Glomerular visceral epithelial cell (primary cell): ENCODE results near the gene RPP21.
A peak's percentile ranks its signal among the peaks of the same experiment; 100 is the strongest.
"Not testable (repeated sequence)": the region's sequence is repeated elsewhere in the genome, so short reads cannot be mapped to it uniquely, and the experiment has no call there.

ENCODE experiments used
- DNase-seq: peaks from one replicate; pipeline ENCODE4 v3.0.0-alpha.2; 2016; ENCODE audit errors: extremely low spot score

The RPP21 gene

GRCh38 chr6:30329331-30329730, 15.6 kb upstream of the RPP21 start:
- DNase-seq, result no peak

- DNase-seq, result no peak
Observed at GRCh38 chr6:30331981-30332380, 13.0 kb upstream of the RPP21 start.

DNA sequence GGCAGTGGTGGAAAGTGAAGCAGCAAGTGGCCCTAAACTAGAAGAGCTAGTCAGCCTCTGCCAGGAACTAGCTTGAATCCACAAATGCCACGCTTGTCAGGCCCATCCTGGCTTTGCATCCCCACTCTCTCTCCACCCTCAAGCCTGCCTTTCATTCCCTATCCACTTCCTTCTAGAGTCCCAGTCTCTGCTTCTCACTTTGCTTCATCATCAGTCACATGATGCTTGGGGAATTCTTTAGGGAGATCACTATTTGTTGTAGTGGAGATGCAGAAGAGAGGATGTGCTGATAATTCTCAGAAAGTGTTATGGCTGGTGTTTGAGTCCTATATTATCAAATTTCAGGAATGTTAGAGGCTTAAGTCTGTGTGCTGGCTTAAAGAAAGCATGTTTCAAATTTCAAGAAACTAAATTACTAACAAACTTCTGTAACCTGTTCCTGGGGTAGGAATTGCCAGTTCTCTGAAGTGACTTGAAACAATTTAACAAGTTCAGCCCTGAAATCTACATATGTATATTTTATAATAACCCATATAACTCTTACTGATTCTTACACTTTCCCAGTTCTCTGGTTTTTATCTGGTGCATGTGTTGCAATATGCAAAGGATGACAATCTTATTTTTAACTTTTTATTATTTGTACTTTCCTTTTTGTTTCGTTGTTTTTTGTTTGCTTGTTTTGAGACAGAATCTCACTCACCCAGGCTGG, 10.7 kb upstream of the RPP21 start:
- no peak for DNase-seq

DNA sequence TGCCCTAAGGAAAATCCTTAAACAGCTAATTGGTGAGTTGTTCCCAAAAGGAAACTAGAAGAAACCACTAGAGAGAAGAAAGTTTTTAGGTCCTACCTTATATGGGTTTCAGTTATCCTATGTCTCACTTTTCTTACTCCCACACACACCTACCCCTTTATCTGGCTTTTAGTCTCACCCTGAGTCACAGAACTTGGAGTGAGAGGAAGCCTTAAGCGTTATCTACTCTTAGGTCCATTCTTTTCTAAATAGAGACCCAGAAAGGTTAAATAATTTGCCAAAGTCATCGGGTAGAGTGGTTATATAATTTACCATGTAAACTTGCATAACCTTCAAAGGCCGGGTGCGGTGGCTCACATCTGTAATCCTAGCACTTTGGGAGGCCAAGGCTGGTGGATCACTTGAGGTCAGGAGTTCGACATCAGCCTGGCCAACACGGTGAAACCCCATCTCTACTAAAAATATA, 4.3 kb upstream of the RPP21 start:
- no peak for DNase-seq

DNA sequence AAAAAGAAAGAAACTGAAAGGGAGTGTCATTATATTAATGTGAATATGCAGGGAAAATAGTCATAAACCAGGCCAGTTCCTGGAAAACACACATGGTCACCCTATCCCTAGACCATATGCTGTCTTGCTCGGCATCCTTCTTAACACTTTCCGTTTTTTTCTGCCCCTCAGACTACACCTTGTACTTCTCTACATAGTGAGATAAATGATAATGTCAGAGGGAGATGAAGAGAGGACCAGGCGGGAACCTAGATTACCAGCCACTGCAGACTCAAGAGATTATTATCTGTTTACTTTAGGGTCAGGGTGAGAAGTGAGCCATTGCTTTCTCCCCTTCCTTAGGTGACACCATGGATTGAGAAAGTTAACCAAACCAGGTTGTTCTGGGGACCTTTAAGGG, 3.7 kb upstream of the RPP21 start:
- no peak for DNase-seq

GRCh38 chr6:30341728-30342127, 3.2 kb upstream of the RPP21 start:
- DNase-seq, result no peak

GRCh38 chr6:30344191-30344867, 627 bp upstream of the RPP21 start:
- DNase-seq, result no peak

- no peak for DNase-seq
Observed at GRCh38 chr6:30345852-30346251, 896 bp downstream of the RPP21 start.

DNA sequence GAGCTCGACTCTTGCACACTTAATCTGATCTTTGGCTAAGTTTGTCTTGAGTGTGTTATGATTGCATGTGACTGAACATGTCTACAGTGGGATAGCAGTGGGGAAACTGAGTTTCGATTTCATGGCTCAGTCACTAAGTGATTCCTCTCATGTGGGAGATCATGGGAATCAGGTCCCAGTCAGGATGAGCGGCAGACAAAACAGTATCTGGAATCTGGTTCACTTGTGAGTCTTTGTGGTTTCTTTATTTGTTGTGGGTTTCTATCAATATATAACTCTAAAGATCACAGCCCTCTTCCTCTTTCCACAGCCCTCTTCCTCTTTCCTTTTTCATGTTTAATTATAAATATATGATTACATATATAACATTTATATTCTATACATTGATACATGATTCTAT, 4.0 kb downstream of the RPP21 start:
- DNase-seq, result no peak

DNA sequence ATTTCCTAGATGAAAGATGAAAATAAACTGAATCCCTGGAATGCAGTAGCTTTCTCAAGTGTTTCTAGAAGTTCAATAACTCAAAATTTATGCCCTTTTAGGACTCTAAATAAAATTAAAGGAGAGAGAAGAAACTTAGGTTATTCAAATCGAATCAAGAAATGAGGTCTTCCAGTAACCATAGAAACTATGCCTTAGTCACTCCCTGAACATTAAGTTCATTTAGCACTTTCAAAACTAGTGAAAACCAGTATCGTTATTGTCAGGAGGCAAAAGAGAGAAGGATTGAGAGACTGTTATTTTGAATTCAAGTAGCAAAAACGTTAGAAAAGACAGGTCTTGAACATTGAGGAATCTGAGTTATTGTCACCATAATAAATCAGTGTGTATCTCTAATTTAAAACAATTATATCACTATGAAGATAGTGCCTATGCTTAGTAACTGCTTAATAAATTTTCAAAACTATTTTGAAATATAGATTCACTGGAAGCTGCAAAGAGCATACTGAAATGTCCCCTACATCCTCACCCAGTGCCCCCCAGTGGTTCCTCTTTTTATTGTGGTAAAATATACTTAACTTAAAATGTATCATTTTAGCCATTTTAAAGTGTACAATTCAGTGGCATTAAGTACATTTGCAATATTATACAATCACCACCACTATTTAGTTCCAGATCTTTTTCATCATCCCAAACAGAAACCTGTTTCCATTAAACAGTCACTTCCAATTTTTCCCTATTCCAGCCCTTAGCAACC, 4.6 kb downstream of the RPP21 start:
- DNase-seq, result no peak

DNA sequence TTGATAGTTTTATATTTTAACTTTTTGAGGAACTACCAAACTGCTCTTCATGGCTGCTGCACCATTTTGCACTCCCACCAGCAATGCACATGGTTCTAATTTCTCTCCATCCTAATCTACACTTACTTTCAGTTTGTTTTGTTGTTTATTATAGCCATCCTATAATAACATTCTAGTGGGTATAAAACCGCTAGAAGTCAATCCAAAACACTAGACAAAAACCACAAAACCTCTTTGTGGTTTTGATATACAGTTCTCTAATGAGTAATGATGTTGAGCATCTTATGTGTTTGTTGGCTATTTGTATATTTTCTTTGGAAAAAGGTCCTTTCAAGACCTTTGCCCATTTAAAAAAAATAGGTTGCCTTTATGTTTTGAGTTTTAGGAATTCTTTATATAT, 5.6 kb downstream of the RPP21 start:
- no peak for DNase-seq

- no peak for DNase-seq
Observed at GRCh38 chr6:30352550-30352949, 7.6 kb downstream of the RPP21 start.

GRCh38 chr6:30355281-30355680, 10.3 kb downstream of the RPP21 start:
- DNase-seq, result no peak

DNA sequence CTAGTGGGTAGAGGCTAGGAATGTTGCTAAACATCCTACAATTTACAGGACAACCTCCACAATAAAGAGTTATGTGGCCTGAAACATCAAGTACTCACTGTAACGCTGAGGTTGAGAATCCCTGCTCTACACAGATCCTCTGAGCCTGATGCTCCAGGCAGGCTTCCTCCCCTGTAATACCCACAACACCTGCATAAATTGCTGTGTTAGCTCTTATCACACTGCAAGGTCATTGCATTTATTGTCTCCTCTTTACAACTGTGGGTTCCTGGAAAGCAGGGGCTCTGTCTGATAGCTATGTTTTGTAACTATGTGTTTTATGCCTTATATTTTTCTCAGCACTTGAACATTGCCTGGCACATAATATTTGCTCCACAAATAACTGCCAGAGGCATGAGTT, 11.6 kb downstream of the RPP21 start:
- no peak for DNase-seq

DNA sequence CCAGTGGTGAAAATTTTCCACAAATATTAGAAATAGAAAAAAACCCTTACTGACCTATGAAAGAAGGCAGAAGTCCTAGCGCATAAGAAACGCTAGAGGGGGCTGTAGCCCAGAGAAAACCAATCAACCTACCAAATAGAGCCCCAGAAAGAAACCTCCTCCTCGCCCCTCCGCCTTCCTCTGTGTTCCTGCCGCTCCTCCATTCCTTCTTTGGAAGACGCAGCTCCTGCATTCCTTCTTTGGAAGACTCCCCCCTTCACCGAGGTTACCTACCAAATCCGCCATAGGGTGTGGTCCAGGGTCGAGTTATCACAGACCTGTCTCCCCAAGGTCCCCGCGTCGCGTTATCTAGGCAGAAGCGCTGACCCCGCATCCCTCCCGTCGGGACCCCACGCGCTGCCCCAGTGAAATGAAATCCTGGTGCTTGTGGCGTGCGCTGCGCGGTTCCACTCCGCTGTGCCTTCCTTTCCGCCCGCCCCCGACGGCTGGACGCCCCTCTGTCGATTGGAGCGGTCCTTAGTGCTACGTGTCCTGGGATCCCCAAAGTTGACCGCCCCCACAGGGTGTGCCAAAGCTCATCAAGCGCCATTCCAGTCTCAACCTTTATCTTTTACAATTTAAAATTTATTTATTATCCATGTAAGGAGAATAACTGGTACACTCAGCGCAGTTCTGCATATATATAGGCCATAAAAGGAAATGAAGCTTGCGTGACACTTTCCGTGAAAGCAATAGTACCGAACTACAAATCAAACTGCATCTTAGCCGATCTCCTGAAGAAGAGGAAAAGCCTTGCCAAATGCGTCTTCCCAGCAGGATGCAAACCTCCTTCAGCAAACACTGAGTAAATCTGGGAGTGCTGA, 13.0 kb downstream of the RPP21 start:
- peak; percentile 66 for DNase-seq

DNA sequence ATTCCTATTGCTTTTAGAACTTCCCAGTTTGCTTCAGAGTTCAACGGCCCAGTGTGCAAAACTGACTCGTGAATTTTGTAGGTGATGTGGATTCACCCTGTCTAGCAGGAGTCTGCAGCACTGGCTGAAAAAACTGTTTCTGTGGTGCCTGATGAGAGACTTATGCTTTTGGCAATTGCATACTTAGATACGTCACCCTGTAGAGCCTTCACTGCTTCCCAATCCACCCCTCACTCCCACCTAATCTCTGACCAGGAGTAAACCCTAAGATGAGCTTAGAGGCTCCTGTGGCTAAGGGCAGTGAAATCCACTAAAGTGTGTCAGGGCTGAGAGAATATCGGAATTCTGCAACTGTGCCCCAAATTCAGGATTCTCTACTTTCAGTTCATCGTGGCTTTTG, 14.3 kb downstream of the RPP21 start:
- DNase-seq, result no peak

DNA sequence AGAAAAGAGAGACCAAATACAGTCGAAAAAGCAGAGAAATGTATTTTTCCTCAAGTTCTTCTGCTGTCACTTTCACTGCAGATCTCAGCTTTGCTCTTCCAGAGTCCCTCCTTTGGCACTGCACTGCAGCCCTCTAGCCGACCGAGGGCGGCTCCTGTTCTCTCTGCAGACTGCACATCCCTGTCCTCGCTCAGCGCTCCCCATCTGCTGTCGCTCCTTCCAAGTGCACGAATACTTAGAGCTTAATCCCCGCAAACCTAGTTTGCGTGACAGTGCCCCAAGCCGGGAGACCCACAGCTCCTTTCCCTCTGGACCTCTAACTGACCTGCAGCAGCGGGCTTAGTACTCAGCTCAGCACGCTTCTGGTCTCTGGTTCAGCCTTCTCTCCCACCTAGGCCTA, 15.2 kb downstream of the RPP21 start:
- DNase-seq, result no peak

GRCh38 chr6:30361661-30362060, 16.7 kb downstream of the RPP21 start:
- no peak for DNase-seq

DNA sequence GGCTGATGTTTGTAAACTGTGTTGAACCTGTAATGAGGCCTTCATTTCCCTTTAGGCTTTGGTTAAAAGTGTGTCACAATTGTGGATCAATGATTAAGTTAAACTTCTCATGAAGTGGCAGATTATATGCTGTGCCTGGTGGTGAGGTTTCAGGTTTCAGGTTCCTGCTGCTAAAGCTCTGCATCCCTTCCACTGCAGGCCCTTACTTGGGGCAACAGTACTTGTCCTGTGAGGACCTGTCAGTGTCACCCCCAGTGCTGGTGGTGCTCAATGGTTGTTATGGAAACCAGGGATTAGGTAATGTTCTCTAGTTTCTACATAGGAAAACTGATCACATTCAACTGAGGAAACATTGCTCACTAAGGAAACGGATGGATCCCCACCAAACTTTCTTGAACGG, 18.5 kb downstream of the RPP21 start:
- DNase-seq, result no peak

- DNase-seq, result no peak
Observed at GRCh38 chr6:30364591-30364990, 19.6 kb downstream of the RPP21 start.

DNA sequence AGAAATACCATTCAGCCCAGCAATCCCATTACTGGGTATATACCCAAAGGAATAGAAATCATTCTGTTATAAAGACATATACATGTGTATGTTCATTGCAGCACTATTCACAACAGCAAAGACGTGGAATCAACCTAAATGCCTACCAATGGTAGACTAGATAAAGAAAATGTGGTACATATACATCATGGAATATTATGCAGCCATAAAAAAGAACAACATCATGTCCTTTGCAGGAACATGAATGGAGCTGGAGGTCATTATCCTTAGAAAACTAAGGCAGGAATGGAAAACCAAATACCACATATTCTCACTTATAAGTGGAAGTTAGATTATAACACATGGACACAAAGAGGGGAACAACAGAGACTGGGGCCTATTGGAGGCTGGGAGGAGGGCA, 24.3 kb downstream of the RPP21 start:
- DNase-seq, result not testable (repeated sequence)
